DMS 273 (cell line): ENCODE data around the gene PGBD5.

Experiments used
- DNase-seq: peaks from one replicate; lab custom pipeline; 2025; ENCODE audit not compliant: unreplicated experiment; lab: John Stamatoyannopoulos, UW

PGBD5 gene

GRCh38 chr1:230326971-230327891 is 98.9 kb downstream of the PGBD5 start:
- no peak for DNase-seq

- no peak for DNase-seq
Measured at GRCh38 chr1:230323686-230324085, 102.4 kb downstream of the PGBD5 start.

- no peak for DNase-seq
Measured at GRCh38 chr1:230322967-230323547, 103.1 kb downstream of the PGBD5 start.

GRCh38 chr1:230322421-230322756 is 103.7 kb downstream of the PGBD5 start:
- no peak for DNase-seq

- DNase-seq = no peak
Measured at GRCh38 chr1:230321741-230322420, 104.3 kb downstream of the PGBD5 start.

- DNase-seq = no peak
Measured at GRCh38 chr1:230321341-230321740, 104.8 kb downstream of the PGBD5 start.

- no peak for DNase-seq
Measured at GRCh38 chr1:230320804-230321203, 105.3 kb downstream of the PGBD5 start.

GRCh38 chr1:230319014-230319747 is 107.0 kb downstream of the PGBD5 start:
- DNase-seq = no peak

- peak; percentile 64 for DNase-seq
Measured at GRCh38 chr1:230317823-230318819, 108.0 kb downstream of the PGBD5 start.

GRCh38 chr1:230316864-230317745 is 109.0 kb downstream of the PGBD5 start:
- DNase-seq = no peak

- DNase-seq = no peak
Measured at GRCh38 chr1:230315099-230315498, 111.0 kb downstream of the PGBD5 start.

GRCh38 chr1:230314142-230314470 is 112.0 kb downstream of the PGBD5 start:
- DNase-seq = no peak

- DNase-seq = no peak
Measured at GRCh38 chr1:230313453-230314141, 112.5 kb downstream of the PGBD5 start.

- no peak for DNase-seq
Measured at GRCh38 chr1:230312676-230313075, 113.5 kb downstream of the PGBD5 start.

GRCh38 chr1:230310381-230311163 is 115.6 kb downstream of the PGBD5 start:
- peak; percentile 89 for DNase-seq

GRCh38 chr1:230309646-230310177 is 116.4 kb downstream of the PGBD5 start:
- DNase-seq = no peak

GRCh38 chr1:230308821-230309220 is 117.3 kb downstream of the PGBD5 start:
- DNase-seq = no peak

- peak; percentile 39 for DNase-seq
Measured at GRCh38 chr1:230308039-230308438, 118.1 kb downstream of the PGBD5 start.
